HG02885 (cell line): ENCODE measurements around the gene OTULIN.
A peak's percentile ranks its signal among the peaks of the same experiment; 100 is the strongest.

Experiments used
- ATAC-seq: cut with Tn5 transposase; IDR thresholded peaks from one replicate; pipeline ENCODE4 v1.9.1; 2021; ENCODE audit warnings: mild to moderate bottlenecking; ENCODE audit not compliant: unreplicated experiment, poor library complexity

OTULIN gene

DNA sequence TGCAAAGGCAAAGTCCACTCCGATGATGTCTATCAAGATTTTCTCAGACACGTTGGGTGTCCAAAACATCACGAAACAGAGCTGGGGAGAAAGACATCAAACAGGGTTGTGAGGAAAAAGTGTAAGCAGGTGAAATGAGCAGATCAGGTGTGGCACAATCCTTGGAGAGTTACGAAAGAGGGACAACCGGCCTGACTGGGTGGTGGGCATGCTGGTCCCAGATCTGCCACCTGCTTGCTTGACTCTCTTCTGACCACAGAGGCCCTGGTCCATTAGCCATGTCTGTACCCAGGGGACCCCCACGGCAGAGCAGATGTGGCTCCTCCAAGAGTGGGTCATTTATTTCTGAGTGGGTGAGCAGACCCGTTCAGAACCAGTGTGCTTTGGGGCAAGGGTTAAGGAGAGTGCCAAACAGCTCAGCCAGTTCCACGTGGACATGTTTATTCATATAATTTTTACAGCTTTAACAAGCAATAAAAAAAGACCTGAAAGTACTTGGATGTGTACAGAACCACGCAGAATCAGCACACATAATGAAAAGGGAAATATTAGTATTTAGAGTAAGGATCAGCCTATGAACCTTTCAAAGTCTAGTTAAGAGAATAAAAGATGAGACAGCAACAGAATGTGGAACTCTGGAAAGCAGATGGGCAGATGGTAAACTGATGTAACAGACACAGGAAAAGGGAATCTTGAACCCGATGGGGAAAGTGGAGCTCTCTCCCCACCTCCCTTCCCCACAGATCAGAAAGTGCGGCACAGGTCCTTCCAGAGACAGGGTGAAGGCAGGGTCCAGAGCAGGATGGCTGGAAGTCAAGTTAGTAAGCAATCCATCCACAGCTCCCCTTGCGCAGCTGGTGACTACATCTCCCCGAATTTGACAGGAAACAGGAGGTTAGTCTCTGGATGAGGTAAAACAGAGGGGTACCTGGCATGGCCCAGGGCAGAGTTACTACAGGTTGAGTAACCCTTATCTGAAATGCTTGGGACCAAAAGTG, 52.5 kb downstream of the OTULIN start:
- ATAC-seq, result no peak

DNA sequence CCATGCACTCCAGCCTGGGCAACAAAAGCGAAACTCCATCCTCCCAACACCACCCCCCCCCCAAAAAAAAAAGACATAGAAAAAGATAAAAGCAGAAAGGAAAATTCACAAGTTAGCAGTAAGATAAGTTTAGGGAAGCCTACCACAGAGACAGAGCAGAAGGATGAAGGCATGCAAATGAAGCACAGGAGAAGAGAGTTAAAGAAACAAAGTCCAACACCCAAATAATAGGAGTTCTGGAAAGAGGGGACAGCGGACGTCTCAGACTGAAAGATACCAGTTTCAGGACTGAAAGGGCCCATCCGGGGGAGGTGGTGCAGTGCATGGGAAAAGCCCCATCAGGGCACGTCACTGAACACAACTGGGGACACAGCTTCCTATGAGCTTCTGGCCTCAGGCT, 54.3 kb downstream of the OTULIN start:
- ATAC-seq, result no peak

DNA sequence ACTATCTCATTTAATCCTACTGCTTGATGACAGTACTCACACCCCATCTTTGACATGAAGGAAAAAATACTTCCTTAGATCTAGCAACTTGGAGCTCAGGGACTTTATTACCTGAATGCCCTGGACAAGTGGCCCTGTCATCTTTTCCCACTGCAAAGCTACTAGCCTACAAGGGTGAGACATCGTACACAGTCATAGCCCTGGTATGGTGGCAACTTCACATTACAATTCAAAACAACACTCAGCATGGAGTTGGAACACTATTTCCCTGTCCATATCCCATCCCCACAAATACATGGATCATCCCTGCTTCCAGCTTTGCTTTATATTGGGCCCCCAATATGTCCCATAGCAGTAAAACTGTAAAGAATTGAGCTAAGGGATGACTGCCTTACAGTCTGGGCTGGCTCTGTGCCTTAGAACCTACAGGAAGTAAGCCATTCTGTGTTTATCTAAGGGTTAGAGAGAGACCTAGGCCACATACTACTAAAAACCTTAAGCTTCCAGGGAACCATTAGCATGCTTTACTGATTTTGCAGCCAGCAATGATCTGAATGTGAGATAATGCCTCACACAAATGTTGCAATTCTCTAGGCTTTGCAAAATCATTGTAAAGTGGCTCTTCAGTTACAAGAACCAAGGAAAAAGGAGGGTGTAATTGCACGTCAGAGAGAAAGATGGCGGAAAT, 55.9 kb downstream of the OTULIN start:
- ATAC-seq, result no peak

DNA sequence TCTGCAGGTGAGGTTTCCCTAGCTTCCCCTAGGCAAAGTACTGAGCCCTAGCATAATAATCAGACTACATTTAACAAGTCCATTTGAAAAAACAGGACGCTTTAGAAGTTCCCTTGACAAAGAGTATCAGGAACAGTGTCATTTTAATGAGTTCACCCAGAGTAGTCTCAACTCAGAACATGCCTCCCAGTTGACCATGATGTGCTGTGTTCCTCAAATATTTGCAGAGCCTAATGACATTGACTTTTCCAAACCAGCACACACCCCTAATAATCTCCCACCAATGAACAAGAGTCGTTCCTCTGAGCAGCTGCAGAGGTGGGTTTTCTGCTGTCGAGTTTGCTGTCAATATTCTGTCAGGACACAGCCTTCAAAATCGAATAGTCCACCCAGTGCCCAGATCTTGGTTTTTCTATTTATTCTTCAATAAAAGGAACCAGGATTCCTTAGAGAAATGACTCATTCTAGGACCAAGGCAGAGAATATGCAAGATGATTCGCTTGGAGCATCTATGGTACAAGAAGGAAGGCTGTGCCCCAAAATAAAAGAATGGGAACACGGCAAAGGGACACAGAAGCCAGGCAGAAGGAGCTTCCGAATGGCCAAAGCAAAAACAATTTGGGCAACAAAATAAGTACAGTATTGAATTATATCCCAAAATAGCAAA, 57.6 kb downstream of the OTULIN start:
- no peak for ATAC-seq

DNA sequence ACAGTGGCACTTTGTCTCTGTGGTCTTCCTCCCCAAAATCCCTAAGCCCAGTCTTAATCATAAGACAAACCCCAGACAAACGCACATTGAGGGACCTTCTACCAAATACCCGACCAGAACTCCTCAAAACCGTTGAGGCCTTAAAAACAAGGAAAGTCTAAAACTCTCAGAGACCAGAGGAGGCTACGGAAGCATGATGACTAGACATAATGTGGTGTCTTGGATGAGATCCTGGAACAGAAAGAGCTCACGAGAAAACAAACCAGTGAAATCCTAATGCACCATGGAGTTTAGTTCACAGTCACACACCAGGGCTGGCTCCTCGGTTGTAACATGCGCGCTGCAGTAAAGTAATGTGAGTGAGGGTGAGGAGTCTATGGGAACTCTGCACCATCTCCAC, 58.4 kb downstream of the OTULIN start:
- no peak for ATAC-seq

DNA sequence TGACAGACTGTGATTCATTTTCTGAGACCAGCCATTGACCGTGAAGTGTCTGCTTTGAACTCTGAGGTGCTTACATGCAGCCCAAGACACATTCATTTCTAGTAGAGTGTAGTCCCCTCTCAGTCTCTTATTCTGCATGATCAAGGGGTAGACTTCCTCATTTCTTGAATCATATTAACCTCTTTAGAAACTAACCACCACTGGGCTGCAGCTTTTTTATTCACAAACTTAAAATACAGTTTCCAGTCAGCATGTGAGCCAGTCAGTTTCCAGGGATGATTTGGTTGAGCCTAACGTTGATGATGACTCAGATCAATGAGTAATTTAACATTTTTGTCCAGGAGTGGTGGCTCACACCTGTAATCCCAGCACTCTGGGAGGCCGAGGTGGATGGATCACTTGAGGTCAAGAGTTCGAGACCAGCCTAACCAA, 59.2 kb downstream of the OTULIN start:
- ATAC-seq, result peak; percentile 38

DNA sequence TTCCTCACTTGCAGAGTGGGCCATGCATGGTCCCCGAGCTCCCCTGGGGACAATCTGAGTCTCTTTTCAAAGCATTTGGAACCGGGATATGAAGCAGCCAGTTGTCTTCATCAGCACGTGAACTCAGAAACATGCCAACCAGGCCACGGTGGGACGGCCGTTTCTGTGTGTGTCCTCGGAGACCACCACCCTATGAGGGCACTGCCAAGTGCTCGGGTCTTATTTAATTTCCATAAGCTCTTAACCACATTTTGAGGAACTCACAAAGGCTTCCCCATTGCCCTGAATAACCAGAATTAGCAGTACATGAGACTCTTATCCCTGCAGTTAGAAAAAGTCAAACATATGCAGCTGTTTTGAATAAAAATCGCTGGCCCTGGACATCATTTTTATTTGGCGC, 60.1 kb downstream of the OTULIN start:
- ATAC-seq, result no peak

DNA sequence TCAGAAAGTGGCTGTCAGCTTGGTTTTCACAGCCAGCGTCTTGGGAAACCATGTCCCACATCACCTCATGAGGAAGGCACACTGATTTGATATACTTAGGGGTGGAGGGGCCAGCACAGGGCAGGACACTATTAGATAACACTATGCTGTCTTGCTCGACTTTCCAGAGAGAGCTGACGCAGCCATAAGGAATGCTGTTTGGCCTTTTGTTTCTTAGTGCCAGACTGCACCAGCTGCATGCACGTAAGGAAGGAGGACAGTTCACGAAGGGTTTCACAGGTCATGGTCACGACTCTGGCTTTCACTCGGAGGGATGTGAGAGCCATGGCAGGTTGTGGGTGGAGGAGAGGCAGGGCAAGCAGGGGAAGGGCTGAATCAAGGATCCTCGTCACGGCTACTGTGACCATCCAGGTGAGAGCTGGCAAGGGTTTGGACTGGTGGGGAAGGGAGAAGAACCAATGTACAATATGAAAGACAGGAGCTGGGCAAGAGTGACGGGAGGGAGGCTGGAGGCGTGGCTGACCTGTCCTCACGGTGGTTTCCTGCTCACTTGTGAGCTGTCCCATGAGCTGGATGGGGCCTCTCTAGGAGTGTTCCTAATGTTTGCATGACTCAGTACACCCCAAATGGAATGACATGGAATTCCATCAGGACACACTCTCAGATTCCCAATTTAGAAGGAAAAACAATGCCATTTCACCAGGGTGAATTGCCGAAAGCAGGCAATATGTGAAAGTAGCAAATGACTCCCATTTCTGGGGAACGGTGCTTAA, 61.7 kb downstream of the OTULIN start:
- no peak for ATAC-seq

DNA sequence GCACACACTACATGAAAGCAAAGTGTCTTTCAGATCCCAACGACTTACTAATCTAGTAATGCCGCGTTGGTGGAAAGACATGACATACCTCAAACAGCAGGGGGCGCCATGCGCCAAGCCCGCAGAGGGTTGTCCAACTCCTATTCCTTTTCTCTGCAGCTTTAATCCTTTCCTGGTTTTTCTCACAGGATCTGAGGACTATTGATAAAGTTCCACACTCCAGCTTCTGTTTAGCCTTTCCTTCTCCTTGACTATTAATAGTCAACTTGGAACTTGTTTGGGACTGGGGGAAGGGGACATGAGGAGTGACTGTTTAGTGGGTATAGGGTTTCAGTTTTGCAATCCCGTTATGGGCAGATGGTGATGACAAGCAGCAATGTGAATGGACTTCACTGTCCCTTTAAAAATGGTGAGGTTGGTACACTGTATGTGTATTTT, 62.9 kb downstream of the OTULIN start:
- ATAC-seq, result peak; percentile 70

DNA sequence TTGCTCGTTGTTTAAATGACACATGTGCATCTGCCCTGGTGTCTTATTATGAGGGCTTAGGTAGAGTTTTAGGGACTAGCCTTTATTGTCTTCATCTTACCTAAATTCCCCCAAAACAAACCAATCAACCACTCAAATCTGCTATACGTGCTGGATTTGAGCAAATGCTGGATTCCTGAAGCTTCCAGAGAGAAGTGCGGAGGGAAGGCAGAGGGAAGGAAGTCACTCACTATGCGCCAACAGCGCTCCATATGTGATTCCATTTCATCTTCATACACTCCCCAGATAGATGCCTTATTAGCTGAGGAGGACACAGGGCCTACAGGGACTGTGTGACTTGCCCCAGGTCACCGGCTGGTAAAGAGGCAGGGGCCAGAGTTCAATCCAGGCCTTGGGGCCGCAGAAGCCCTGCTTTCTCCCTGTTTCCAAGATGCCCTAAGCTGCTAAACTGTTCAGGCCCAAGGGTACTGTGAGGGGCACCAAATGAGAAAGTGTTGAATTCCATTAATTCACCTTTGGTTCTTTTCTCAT, 63.5 kb downstream of the OTULIN start:
- no peak for ATAC-seq

DNA sequence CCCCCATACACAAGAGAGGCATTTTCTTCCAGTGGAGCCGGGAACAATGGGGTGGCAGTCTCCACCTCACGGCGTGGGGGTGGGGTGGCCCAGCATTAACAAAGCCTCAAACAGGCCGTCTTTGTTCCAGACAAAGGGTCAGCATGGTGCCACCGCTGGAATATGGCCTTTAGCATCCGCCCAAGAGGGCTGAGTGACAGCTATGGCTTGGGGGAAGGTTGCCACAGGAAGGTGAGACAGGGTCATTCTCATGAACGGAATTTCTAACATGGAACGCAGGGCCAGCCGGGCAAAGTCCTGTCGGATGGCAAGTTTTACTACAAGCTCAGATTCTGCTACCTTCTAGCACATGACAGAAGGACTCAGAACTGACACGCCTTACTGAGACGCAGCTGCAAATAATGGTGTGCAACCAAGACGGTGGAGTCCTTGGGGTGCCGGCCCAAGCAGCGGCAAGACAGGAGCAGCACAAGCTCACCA, 64.0 kb downstream of the OTULIN start:
- ATAC-seq, result no peak

DNA sequence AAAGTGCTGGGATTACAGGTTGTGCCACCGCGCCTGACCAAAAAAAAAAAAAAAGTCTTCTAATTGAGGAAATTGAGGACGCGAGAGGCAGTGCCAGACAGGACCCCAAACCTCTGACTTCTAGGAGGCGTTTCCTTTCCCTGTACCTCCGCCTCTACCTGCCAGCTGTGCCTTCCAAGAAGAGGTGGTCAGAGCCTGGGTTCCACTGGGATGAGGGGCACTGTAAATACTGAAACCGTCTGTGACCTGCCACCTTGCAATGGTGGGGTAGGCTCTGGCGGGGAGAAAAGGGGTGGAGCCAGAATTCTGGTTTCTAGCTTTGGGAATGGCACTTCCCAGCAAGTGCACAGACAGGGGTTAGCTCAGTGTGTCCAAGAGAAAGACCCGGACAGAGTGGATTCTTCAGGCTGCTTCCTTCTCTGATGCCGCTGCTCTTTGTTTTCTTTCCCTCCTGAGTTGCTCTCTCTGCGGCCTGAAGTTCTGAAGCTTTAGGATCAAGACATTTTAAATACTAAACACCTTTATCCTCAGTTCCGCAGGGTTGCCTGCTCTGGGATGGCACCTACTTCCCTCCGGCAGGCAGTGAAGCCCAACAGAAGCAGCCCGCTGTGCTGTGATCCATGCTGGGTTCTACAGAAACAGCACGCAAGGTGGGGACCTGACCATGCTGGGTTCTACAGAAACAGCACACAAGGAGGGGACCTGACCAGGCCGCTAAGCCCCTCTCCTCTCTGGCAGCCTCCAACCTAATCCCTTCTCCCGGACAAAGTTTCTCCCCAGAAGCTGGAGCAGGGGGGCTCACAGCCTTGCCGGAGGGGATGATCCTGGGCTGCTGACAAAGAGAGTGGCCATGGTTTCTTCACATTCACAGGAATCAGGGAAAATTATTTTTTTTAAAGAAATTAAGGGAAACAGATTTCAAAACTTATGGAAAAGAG, 65.2 kb downstream of the OTULIN start:
- ATAC-seq, result no peak

DNA sequence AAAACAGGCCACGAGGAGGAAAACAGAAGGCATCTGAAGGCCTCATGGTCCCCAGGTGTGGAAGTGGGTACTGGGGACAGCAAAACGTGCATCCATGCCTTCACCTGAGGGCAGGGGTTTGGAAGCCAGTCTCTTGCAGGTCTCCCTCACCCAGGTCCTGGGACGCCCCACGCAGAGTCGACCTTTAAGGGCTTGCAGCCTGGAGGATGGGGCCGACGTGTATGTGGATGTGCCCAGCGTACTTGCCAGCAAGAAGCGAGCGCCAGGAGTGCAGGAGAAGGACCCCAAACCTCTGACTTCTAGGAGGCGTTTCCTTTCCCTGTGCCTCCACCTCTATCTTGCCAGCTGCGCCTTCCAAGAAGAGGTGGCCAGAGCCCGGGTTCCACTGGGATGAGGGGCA, 65.9 kb downstream of the OTULIN start:
- no peak for ATAC-seq

DNA sequence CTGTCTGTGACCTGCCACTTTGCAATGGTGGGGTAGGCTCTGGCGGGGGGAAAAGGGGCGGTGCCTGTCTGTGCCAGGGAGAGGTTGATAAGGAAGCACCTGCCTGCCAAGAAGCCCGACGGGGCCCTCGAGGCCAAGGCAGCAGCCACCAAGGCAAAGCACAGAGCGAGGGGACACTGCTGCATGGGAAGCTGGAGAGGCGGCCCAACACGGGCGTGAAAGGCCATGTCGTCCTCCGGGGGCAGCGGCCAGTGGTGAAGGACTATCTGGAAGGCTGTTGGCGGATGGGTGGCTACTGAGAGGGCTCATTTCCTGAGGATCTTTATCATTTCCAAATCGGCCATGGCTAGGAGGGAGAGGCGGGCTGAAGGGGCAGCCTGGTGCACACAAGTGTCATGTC, 66.4 kb downstream of the OTULIN start:
- ATAC-seq, result no peak

DNA sequence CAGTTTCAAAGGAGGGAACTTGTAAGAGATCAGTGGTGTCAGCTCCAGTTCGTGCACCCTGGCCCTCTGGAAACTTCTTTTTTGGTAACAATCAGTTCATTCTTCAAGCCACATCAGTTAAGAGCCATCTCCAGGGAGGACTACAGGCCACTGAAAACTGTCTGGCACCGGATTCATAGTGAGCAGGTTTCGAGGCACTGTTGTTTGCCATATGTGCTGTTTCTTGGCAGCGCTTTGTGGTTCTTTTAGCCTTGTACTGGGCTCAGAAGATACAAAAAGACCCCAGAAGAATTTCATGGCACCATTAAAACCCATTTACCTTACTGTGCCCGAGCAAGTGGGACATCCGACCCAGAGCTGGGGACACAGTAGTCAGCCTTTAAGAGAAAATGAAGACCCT, 68.5 kb downstream of the OTULIN start:
- ATAC-seq, result no peak

DNA sequence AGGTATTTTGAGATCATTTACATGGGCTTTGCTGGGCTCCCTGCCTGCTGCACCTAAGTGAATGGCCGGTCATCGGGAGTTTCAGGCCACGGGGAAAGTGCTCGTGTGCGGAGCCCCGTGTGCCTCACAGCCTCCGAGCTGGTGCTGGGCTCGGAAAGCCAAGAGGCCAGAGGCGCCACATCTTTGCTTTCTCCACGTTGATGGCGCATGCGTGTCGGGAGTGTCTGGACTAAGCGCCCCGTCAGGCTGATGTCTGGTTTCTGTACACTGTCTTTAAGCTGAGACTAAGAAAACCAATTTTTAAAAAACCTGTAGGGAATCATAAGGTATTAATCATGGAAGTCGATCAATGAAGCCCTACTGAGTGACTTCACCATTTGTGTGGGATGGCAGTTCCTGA, 69.1 kb downstream of the OTULIN start:
- no peak for ATAC-seq

DNA sequence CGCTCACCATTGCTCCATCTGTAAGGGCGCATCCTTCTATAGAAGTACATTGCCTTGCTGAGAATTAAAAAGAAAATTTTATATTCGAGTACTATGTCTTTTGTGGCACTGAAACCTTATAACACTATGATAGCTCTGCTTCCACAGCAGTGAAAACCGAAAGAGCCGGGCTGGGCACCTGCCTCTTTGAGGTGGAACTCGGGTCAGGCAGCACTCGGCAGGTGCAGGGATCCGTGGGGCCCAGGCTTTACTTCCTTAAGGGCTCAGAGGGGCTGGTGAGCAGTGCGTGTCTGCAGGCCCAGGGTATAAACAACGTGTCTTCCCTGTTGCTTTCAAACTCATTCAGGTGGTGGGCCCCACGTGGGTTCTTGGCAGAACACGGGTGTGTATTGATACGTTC, 69.9 kb downstream of the OTULIN start:
- ATAC-seq, result no peak

DNA sequence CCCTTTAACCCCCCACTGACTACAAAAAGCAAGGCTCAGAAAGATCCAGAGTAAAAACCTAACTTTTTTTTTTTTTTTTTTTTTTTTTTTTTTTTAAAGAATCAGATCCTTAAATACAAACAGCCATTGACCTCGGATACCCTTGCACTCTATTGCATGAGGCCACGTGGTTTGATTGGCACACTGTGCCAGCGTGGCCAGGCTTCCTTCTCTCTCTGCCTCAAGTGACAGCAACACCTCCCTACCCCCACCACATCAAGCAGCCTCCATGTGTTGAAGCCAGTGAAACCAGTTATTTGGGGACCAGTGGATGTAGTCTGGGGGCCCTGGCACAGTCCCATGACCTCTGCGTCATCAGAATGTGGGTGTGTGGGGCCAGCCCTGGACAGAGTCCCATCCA, 71.4 kb downstream of the OTULIN start:
- no peak for ATAC-seq

DNA sequence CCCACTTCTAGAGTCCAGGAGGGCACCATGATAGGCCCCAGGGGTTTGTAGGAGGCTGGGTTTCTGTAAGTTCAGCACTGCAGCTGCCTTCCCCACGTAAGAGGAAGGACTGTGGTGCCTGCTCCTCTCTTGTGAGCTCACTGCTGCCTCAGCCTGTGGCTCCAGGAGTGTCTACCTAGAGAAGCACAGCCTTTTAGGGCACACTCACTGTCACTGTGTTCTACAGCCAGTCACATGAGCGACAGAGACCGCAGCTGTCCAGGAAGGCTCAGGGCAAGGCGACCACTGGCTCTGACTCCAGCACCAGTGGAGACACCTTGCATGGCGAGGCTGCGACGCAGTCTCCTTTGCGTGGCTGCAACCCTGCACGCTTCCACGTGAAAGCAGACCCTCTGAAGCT, 72.8 kb downstream of the OTULIN start:
- no peak for ATAC-seq
